SK-N-SH treated with all-trans-retinoic acid at 6 μM for 48 hours (cell line): Measurements from ENCODE around the gene HOXD3.

ENCODE experiments used
- ATAC-seq: fragments of 200-7000 bp; cut with Tn5 transposase; 3 replicates; pipeline ENCODE4 v1.9.1; 2020; ENCODE audit warnings: mild to moderate bottlenecking, moderate library complexity
- ARNTL ChIP-seq: fragments of 450-650 bp; formaldehyde crosslinking; IDR thresholded peaks from 2 replicates; pipeline ENCODE4 v1.5.0; 2020; ENCODE audit warnings: low read depth, mild to moderate bottlenecking, moderate library complexity, borderline replicate concordance
- BACH2 ChIP-seq: fragments of 250-450 bp; sonication (Bioruptor Pico); IDR thresholded peaks from 2 replicates; pipeline ENCODE4 v1.9.0; 2021; ENCODE audit warnings: mild to moderate bottlenecking, borderline replicate concordance
- CSDC2 ChIP-seq: fragments of 250-450 bp; sonication (Bioruptor Pico); IDR thresholded peaks from 2 replicates; pipeline ENCODE4 v1.5.0; 2020; ENCODE audit warnings: mild to moderate bottlenecking, moderate library complexity
- CSRNP3 ChIP-seq: fragments of 250-450 bp; sonication (Bioruptor Pico); IDR thresholded peaks from 2 replicates; pipeline ENCODE4 v1.5.1; 2021; ENCODE audit warnings: mild to moderate bottlenecking, moderate library complexity
- ESRRG ChIP-seq: fragments of 250-450 bp; sonication (Bioruptor Pico); IDR thresholded peaks from 2 replicates; pipeline ENCODE4 v1.6.1; 2021; ENCODE audit warnings: mild to moderate bottlenecking
- ISL1 ChIP-seq: fragments of 250-450 bp; sonication (Bioruptor Pico); IDR thresholded peaks from 2 replicates; pipeline ENCODE4 v2.1.2; 2022; ENCODE audit warnings: mild to moderate bottlenecking, moderate library complexity
- OSR1 ChIP-seq: fragments of 250-450 bp; sonication (Bioruptor Pico); IDR thresholded peaks from 2 replicates; pipeline ENCODE4 v1.8.0; 2022; ENCODE audit warnings: moderate library complexity, mild to moderate bottlenecking, inconsistent platforms
- POU6F1 ChIP-seq: fragments of 250-450 bp; sonication (Bioruptor Pico); IDR thresholded peaks from 2 replicates; pipeline ENCODE4 v1.8.0; 2021; ENCODE audit warnings: low read depth, mild to moderate bottlenecking, moderate library complexity, borderline replicate concordance
- PPARA ChIP-seq: fragments of 250-450 bp; sonication (Bioruptor Pico); IDR thresholded peaks from 2 replicates; pipeline ENCODE4 v1.5.0; 2020; ENCODE audit warnings: mild to moderate bottlenecking, borderline replicate concordance
- RARB ChIP-seq: fragments of 250-450 bp; sonication (Bioruptor Pico); IDR thresholded peaks from 2 replicates; pipeline ENCODE4 v1.8.0; 2021; ENCODE audit warnings: mild to moderate bottlenecking, moderate library complexity
- SNAI2 ChIP-seq: fragments of 250-450 bp; sonication (Bioruptor Pico); IDR thresholded peaks from 2 replicates; pipeline ENCODE4 v1.5.0; 2020; ENCODE audit warnings: mild to moderate bottlenecking, moderate library complexity
- TCF4 ChIP-seq: fragments of 250-450 bp; sonication (Bioruptor Pico); IDR thresholded peaks from 2 replicates; pipeline ENCODE4 v1.8.0; 2021; ENCODE audit warnings: mild to moderate bottlenecking, moderate library complexity, borderline replicate concordance
- TOX ChIP-seq: fragments of 250-450 bp; sonication (Bioruptor Pico); IDR thresholded peaks from 2 replicates; pipeline ENCODE4 v1.8.0; 2021; ENCODE audit warnings: mild to moderate bottlenecking, moderate library complexity, borderline replicate concordance
- ZC3H10 ChIP-seq: fragments of 250-450 bp; sonication (Bioruptor Pico); IDR thresholded peaks from 2 replicates; pipeline ENCODE4 v1.5.1; 2021; ENCODE audit warnings: mild to moderate bottlenecking, moderate library complexity
- ZFP3 ChIP-seq: fragments of 250-450 bp; sonication (Bioruptor Pico); IDR thresholded peaks from 2 replicates; pipeline ENCODE4 v1.5.0; 2020; ENCODE audit warnings: mild to moderate bottlenecking, moderate library complexity
- ZFP30 ChIP-seq: fragments of 450-650 bp; formaldehyde crosslinking; IDR thresholded peaks from 2 replicates; pipeline ENCODE4 v1.5.0; 2022; ENCODE audit warnings: mild to moderate bottlenecking, moderate library complexity
- ZNF565 ChIP-seq: fragments of 450-650 bp; formaldehyde crosslinking; conservative IDR thresholded peaks from 2 replicates; pipeline ENCODE4 v1.5.0; 2020; ENCODE audit warnings: low read depth, mild to moderate bottlenecking, moderate library complexity
- ZNF70 ChIP-seq: fragments of 450-650 bp; formaldehyde crosslinking; IDR thresholded peaks from 2 replicates; pipeline ENCODE4 v1.5.0; 2020; ENCODE audit warnings: mild to moderate bottlenecking, moderate library complexity
- ZNF8 ChIP-seq: fragments of 450-650 bp; formaldehyde crosslinking; IDR thresholded peaks from 2 replicates; pipeline ENCODE4 v1.5.0; 2020; ENCODE audit warnings: mild to moderate bottlenecking, moderate library complexity
- TF ChIP-seq, protein P1 (sequence below): fragments of 250-450 bp; sonication (Bioruptor Pico); IDR thresholded peaks from 2 replicates; pipeline ENCODE4 v1.5.0; 2020; ENCODE audit warnings: mild to moderate bottlenecking, moderate library complexity
- TF ChIP-seq, protein P2 (sequence below): fragments of 250-450 bp; sonication (Bioruptor Pico); IDR thresholded peaks from 2 replicates; pipeline ENCODE4 v1.8.0; 2020; ENCODE audit warnings: mild to moderate bottlenecking, moderate library complexity, borderline replicate concordance

HOXD3 gene

DNA sequence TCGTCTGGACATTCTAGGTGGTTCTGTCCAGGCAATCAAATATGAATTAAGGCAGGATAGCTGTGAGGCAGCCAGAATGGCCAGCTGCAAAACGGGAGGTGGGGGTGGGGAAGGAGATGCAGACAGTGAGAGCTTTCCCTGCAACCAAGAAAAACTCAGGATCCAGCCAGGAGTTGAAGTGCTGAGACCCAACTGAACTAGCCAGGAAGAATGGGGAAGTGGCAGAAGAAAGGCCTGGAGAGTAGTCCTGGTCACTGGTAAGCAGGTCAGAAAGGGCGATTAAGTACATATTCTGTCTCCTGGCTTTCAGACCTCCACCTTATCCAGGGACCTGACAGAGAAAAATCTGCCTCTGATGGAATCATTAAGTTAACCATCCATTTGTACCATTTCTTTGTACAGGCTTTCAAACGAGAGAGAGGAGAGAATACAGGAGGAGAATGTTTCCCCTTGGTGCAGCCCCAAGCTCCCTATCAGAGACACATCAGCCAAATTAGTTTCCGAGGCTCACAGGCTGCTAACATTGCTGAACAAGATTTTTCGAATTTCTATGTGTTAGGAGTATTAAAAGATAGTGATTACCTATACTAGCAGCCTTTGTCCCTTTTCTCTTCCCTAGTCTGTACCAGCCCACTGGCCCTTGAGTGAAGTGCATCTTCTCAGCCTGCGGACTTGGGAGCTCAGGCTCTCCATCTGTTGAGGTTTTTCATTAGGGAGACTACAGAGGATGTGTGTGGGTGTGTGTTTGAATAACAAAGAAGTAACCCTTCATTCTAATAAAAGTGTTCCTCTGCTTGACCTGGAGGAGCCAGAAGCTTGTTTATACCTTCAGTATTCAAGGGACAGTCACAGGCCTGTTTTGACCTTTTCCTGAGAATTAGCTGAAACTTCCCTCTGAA lies 18.9 kb downstream of the HOXD3 start:
- no peak for TF ChIP-seq CSRNP3 (CRISPR knock-in tag)
- ATAC-seq, result no peak

- no peak for ATAC-seq
- TF ChIP-seq RARB, result no peak
- no peak for TF ChIP-seq ZFP3 (CRISPR knock-in tag)
- TF ChIP-seq ZNF70 (CRISPR knock-in tag), result no peak
- TF ChIP-seq BACH2 (CRISPR knock-in tag), result no peak
- TF ChIP-seq ZNF8 (CRISPR knock-in tag), result no peak
- TF ChIP-seq TOX (CRISPR knock-in tag), result no peak
- TF ChIP-seq, protein P1, sequence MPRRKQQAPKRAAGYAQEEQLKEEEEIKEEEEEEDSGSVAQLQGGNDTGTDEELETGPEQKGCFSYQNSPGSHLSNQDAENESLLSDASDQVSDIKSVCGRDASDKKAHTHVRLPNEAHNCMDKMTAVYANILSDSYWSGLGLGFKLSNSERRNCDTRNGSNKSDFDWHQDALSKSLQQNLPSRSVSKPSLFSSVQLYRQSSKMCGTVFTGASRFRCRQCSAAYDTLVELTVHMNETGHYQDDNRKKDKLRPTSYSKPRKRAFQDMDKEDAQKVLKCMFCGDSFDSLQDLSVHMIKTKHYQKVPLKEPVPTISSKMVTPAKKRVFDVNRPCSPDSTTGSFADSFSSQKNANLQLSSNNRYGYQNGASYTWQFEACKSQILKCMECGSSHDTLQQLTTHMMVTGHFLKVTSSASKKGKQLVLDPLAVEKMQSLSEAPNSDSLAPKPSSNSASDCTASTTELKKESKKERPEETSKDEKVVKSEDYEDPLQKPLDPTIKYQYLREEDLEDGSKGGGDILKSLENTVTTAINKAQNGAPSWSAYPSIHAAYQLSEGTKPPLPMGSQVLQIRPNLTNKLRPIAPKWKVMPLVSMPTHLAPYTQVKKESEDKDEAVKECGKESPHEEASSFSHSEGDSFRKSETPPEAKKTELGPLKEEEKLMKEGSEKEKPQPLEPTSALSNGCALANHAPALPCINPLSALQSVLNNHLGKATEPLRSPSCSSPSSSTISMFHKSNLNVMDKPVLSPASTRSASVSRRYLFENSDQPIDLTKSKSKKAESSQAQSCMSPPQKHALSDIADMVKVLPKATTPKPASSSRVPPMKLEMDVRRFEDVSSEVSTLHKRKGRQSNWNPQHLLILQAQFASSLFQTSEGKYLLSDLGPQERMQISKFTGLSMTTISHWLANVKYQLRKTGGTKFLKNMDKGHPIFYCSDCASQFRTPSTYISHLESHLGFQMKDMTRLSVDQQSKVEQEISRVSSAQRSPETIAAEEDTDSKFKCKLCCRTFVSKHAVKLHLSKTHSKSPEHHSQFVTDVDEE, result no peak
- TF ChIP-seq OSR1, result no peak
- TF ChIP-seq CSRNP3 (CRISPR knock-in tag), result no peak
- no peak for TF ChIP-seq POU6F1
- TF ChIP-seq SNAI2 (CRISPR knock-in tag), result no peak
Measured at GRCh38 chr2:176177580-176178037, 20.5 kb downstream of the HOXD3 start.

- ATAC-seq, result no peak
- TF ChIP-seq ZNF70 (CRISPR knock-in tag), result no peak
- TF ChIP-seq ISL1 (CRISPR knock-in tag), result no peak
- TF ChIP-seq OSR1, result no peak
- no peak for TF ChIP-seq PPARA (CRISPR knock-in tag)
- TF ChIP-seq ZNF8 (CRISPR knock-in tag), result no peak
- TF ChIP-seq ZFP30 (CRISPR knock-in tag), result no peak
- no peak for TF ChIP-seq ZNF565 (CRISPR knock-in tag)
Measured at GRCh38 chr2:176178038-176178756, 21.1 kb downstream of the HOXD3 start.

DNA sequence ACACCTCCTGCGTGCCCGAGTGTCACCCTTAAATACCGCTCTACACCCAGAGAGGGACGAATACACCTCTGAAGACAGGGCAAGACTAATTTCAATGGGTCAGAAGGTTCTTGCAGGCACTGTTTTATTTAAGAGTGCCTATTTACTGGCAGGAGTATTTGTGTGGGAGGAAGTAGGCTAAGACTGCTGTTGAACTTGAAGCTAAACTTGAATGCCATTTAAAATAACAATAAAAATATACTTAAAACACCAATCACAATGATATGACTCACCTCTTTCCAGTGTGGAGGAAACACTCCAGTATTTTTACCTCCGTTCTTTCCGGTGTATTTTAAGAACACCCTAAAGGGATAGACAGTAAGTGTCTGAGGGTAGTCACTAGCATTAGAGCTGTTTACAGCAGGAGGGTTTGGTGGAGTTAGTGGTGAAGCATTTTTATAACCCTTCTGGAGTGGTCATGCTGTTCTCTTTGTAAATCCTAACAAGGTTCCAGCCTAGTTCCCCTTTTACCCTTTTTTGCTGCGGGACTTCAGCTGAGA lies 21.7 kb downstream of the HOXD3 start:
- ATAC-seq, result no peak
- TF ChIP-seq, protein P2, sequence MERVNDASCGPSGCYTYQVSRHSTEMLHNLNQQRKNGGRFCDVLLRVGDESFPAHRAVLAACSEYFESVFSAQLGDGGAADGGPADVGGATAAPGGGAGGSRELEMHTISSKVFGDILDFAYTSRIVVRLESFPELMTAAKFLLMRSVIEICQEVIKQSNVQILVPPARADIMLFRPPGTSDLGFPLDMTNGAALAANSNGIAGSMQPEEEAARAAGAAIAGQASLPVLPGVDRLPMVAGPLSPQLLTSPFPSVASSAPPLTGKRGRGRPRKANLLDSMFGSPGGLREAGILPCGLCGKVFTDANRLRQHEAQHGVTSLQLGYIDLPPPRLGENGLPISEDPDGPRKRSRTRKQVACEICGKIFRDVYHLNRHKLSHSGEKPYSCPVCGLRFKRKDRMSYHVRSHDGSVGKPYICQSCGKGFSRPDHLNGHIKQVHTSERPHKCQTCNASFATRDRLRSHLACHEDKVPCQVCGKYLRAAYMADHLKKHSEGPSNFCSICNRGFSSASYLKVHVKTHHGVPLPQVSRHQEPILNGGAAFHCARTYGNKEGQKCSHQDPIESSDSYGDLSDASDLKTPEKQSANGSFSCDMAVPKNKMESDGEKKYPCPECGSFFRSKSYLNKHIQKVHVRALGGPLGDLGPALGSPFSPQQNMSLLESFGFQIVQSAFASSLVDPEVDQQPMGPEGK (CRISPR knock-in tag), result no peak
- TF ChIP-seq ZNF8 (CRISPR knock-in tag), result no peak
- TF ChIP-seq ZFP3 (CRISPR knock-in tag), result no peak
- no peak for TF ChIP-seq TCF4 (CRISPR knock-in tag)
- TF ChIP-seq CSRNP3 (CRISPR knock-in tag), result no peak
- no peak for TF ChIP-seq ESRRG (CRISPR knock-in tag)
- TF ChIP-seq SNAI2 (CRISPR knock-in tag), result no peak
- no peak for TF ChIP-seq CSDC2 (CRISPR knock-in tag)
- no peak for TF ChIP-seq RARB
- TF ChIP-seq TOX (CRISPR knock-in tag), result no peak
- no peak for TF ChIP-seq ZC3H10 (CRISPR knock-in tag)
- no peak for TF ChIP-seq ARNTL (CRISPR knock-in tag)
- TF ChIP-seq ZFP30 (CRISPR knock-in tag), result no peak
- no peak for TF ChIP-seq BACH2 (CRISPR knock-in tag)
- TF ChIP-seq ISL1 (CRISPR knock-in tag), result no peak
